Stomach (tissue), 9 donors: ENCODE measurements around the gene SLC6A20. TPM values are rescaled to one million over a fixed set of nuclear protein-coding genes. Genes with fewer than 3 reads are reported as not detected.
"Not testable (repeated sequence)": the region's sequence is repeated elsewhere in the genome, so short reads cannot be mapped to it uniquely, and the experiment has no call there.

Experiments
- DNase-seq, 2 donors: peaks; one replicate each; pipeline versions ENCODE4 v3.0.0 to v3.0.0-alpha.2; 2013 to 2019
- H3K27ac ChIP-seq, 5 donors: fragments of 200-600 bp in 4 of 5; sonication (generic) in 4 of 5; one replicate each; pipeline ENCODE4 v1.5.1; 2013 to 2019; ENCODE audit warnings: mild to moderate bottlenecking in 1 of 5, moderate library complexity in 1 of 5
- H3K27me3 ChIP-seq, 3 donors: fragments of 200-600 bp; sonication (generic); one replicate each; pipeline ENCODE4 v1.5.1; 2017 to 2019; ENCODE audit warnings: mixed run types in 1 of 3
- H3K36me3 ChIP-seq, 4 donors: fragments of 200-600 bp; sonication (generic); 1 replicate in 3 of 4; 2 replicates in 1 of 4; pipeline ENCODE4 v1.5.1; 2016 to 2019
- H3K4me1 ChIP-seq, 4 donors: fragments of 200-600 bp; sonication (generic); one replicate each; pipeline ENCODE4 v1.5.1; 2016 to 2019
- H3K4me3 ChIP-seq, 4 donors: fragments of 200-600 bp; sonication (generic) in 3 of 4; one replicate each; pipeline ENCODE4 v1.5.1; 2016 to 2019; ENCODE audit warnings: mild to moderate bottlenecking in 1 of 4
- H3K9me3 ChIP-seq, 4 donors: fragments of 200-600 bp; sonication (generic); one replicate each; pipeline ENCODE4 v1.5.1; 2016 to 2019
- CTCF ChIP-seq, 7 experiments: fragments of 450-650 bp in 4 of 7; fragments of 200-600 bp in 3 of 7; sonication (generic) in 3 of 7; IDR thresholded peaks; one replicate each; pipeline ENCODE4 v1.5.1; 2016 to 2019; ENCODE audit warnings: antibody characterized with exemption in 7 of 7, control low read depth in 2 of 7, mild to moderate bottlenecking in 1 of 7
- EP300 ChIP-seq: sonication (generic); formaldehyde crosslinking; IDR thresholded peaks from one replicate; pipeline ENCODE4 v1.6.1; 2017; ENCODE audit warnings: antibody characterized with exemption
- POLR2A ChIP-seq, 4 donors: fragments of 450-650 bp; IDR thresholded peaks; one replicate each; pipeline ENCODE4 v1.6.1; 2016; ENCODE audit warnings: antibody characterized with exemption in 4 of 4, control low read depth in 2 of 4, mild to moderate bottlenecking in 1 of 4, moderate library complexity in 1 of 4
- POLR2AphosphoS5 ChIP-seq, 3 donors: sonication (generic); formaldehyde crosslinking; IDR thresholded peaks; one replicate each; pipeline ENCODE4 v1.6.1; 2016; ENCODE audit warnings: antibody characterized with exemption in 3 of 3
- WGBS, 5 donors: extraction: QIAGEN DNeasy Blood & Tissue Kit in 3 of 5; methylation state at CpG; one replicate each; pipeline versions ENCODE4 v1.1.5 to v1.1.7; 2013 to 2018; 5-methylcytosine and 5-hydroxymethylcytosine counted together
- intact Hi-C: fragments of 100-400 bp; cut with DNase I; formaldehyde crosslinking; loops from one replicate; pipeline ENCODE4 v1.15.1; 2023; ENCODE audit warnings: low total_unique reads
- polyA plus RNA-seq, 3 donors: library from polyadenylated mRNA; stranded (reverse); fragments of 200-250 nt; gene quantifications; one replicate each; pipeline ENCODE4 v1.2.3, GENCODE V29; 2013
- total RNA-seq, 5 donors: library from RNA; depleted of rRNA; stranded (reverse); fragments of >200 nt; gene quantifications; one replicate each; pipeline versions ENCODE4 v1.1.0 to v1.2.3, GENCODE V29; 2014 to 2016
- donor health status: healthy with polysubstance abuse.
- donor health status: Bipolar disorder and iron deficiency.
- donor health status: healthy.

SLC6A20 gene
- total and polyA plus RNA-seq, 8 donors: 0.10 to 2.6 (median 0.58) TPM; not detected in 3

DNA sequence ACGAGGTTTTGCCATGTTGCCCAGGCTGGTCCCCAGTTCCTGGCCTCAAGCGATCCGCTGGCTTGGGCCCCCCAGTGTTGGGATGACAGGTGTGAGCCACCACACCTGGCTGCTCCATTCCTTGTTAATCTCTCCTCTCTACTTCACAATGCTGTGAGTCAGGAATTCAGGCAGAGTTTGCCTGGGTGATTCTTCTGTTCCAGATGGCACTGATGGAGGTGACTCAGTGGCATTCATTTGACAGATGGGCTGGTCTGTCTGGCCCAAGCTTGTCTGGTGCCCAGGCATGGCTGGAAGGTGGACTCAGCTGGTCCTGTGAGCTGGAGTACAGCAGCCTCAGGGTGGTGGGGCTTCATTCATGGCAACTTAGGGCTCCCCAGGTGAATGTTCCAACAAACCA is 43.2 kb downstream of the SLC6A20 start:
- 88 to 100% (median 94%) methylated on average over 3 of the region's 3 CpGs for WGBS, 5 donors
- Histone ChIP-seq H3K4me1 (no peaks in the 10 kb centered on the region), H3K27me3 (no peaks in the 10 kb centered on the region), H3K9me3 (no peaks in the 10 kb centered on the region), H3K4me3 (no peak overlapping the region), H3K36me3 (peaks cover 0 to 2% (median 1%) of the 10 kb centered on the region in 4 donors), H3K27ac (no peak overlapping the region)
- TF ChIP-seq EP300: no peak
- no peak for TF ChIP-seq POLR2AphosphoS5 (IDR thresholded peaks at IDR 0.05)
- TF ChIP-seq POLR2A (IDR thresholded peaks at IDR 0.05): no peak
- TF ChIP-seq CTCF (IDR thresholded peaks at IDR 0.05): no peak
- DNase-seq: no peak
- intact Hi-C loops: no loop called here

DNA sequence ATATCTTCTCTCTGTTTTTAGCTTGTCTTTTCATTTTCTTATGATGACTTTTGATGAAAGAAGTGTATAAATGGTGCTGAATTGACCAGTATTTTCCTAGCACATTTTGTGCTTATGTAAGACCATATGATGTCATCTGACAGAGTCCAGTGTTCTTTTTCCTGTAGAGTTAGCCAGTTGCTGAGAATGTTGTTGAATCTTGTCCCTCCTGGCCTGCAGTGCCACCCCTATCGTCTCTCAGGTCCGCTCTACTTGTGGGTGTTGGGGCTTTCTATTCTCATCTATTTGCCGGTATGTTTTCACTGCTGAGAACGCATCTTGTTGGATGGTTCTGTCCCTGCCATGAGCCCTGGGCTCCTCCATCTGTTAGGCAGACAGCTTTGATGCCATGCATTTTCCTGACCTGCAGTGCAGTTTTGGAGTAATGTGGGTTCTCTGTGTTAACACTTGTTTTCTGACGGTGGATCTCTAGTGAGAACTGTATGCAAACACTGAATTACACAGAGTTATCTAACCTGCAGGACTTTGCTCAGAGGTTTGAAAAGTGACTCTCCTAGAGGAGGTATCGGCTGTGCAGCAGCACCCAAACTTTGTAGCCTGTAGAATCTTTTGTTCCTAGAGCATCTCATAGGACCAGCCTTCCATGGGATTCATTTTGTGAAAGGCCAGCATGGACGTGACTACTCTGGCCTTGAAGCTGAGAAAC is 44.6 kb downstream of the SLC6A20 start:
- H3K9me3 ChIP-seq: no peaks in the 10 kb centered on the region
- TF ChIP-seq CTCF (IDR thresholded peaks at IDR 0.05): no peak
- no peak for TF ChIP-seq POLR2A (IDR thresholded peaks at IDR 0.05)
- no peak for TF ChIP-seq EP300
- H3K4me3 ChIP-seq: no peak overlapping the region
- no peak overlapping the region for H3K27ac ChIP-seq
- 83 to 93% (median 87%) methylated on average over 7 of the region's 7 CpGs for WGBS, 5 donors
- H3K4me1 ChIP-seq: no peaks in the 10 kb centered on the region
- no peaks in the 10 kb centered on the region for H3K27me3 ChIP-seq
- intact Hi-C loops: no loop called here
- no peak for DNase-seq
- peaks cover 5 to 16% (median 15%) of the 10 kb centered on the region in 4 donors for H3K36me3 ChIP-seq

DNA sequence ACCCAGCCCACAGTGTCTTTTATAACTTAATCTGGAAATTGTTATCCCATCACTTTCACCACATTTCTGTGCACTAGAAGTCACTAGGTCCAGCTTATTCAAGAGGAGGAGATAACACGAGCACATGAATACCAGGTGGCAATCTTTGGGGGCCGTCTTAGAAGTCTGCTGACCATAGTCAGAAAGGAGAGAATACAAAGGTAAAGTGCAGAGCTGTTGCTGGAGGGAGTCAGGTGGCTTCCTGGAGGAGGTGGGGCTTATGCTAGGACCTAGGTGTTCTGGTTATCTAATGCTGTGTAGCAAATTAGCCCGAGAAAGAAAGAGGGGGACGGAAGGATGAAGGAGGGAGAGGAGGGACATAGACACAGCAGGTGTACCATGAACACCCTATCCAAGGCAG is 46.5 kb downstream of the SLC6A20 start:
- intact Hi-C loops: no loop called here
- Histone ChIP-seq H3K4me1 (no peaks in the 10 kb centered on the region), H3K27me3 (no peaks in the 10 kb centered on the region), H3K27ac (no peak overlapping the region), H3K36me3 (peaks cover 12 to 34% (median 33%) of the 10 kb centered on the region in 4 donors), H3K4me3 (no peak overlapping the region), H3K9me3 (no peaks in the 10 kb centered on the region)
- no peak for DNase-seq
- TF ChIP-seq POLR2AphosphoS5 (IDR thresholded peaks at IDR 0.05) (no peak), CTCF (IDR thresholded peaks at IDR 0.05) (no peak)
- 55 to 75% (median 64%) methylated on average over 4 of the region's 4 CpGs for WGBS, 5 donors

DNA sequence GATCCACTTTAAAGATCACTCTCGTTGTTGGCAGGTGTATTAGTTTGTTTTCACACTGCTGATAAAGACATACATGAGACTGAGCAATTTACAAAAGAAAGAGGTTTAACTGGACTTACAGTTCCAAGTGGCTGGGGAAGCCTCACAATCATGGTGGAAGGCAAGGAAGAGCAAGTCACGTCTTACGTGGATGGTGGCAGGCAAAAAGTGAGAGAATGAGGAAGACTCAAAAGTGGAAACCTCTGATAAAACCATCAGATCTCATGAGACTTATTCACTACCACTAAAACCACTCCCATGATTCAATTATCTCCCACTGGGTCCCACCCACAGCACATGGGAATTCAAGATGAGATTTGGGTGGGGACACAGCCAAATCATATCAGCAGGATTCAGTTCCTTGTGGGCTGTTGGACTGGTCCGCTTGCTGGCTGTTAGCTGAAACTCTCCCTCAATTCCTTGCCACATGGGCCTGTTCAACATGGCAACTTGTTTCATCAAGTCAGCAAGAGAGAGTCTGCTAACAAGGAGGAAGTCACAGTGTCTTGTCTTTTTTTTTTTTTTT is 47.2 kb downstream of the SLC6A20 start:
- WGBS, 5 donors: 70 to 81% (median 71%) methylated on average over 4 of the region's 4 CpGs
- intact Hi-C loops, H3K4me3 ChIP-seq, H3K9me3 ChIP-seq, H3K27ac ChIP-seq, H3K4me1 ChIP-seq, DNase-seq, H3K27me3 ChIP-seq: not testable (repeated sequence)
- H3K36me3 ChIP-seq: peaks cover 12 to 42% (median 41%) of the 10 kb centered on the region in 4 donors

- intact Hi-C loops: no loop called here
- Histone ChIP-seq H3K36me3 (peaks cover 18 to 52% (median 52%) of the 10 kb centered on the region in 4 donors), H3K9me3 (no peaks in the 10 kb centered on the region), H3K27me3 (no peaks in the 10 kb centered on the region), H3K27ac (no peak overlapping the region), H3K4me3 (no peak overlapping the region), H3K4me1 (no peaks in the 10 kb centered on the region)
- TF ChIP-seq EP300: no peak
- no peak for TF ChIP-seq POLR2AphosphoS5 (IDR thresholded peaks at IDR 0.05)
- TF ChIP-seq CTCF (IDR thresholded peaks at IDR 0.05): no peak
- no peak for TF ChIP-seq POLR2A (IDR thresholded peaks at IDR 0.05)
- WGBS, 5 donors: 76 to 88% (median 82%) methylated on average over 6 to 8 of the region's 8 CpGs
- no peak for DNase-seq
Measured at GRCh38 chr3:45748068-45748467, 48.3 kb downstream of the SLC6A20 start.
